HepG2 (cell line): ENCODE measurements around the gene TNPO3. TPM values are rescaled to one million over a fixed set of nuclear protein-coding genes. Genes with fewer than 3 reads are reported as not detected.

Source experiments
- ATAC-seq: fragments of 200-7000 bp; cut with Tn5 transposase; 3 replicates; pipeline ENCODE4 v1.9.1; 2020; ENCODE audit warnings: mild to moderate bottlenecking, moderate library complexity
- BruUV-seq: library from RNA; stranded (reverse); fragments of 400-500 nt; replicated peaks from 2 replicates; lab custom pipeline; 2021; lab: Mats Ljungman, UMichigan
- CTCF ChIA-PET: fragments of 300-600 bp; formaldehyde crosslinking; extraction: SDS; loops from one replicate; lab custom pipeline; 2021; ENCODE audit warnings: low total read pairs, inconsistent platforms, low intra/inter-chr PET ratio; lab: Yijun Ruan, JAX
- POLR2A ChIA-PET: fragments of 350-600 bp; sonication (Branson Sonifier 250); formaldehyde crosslinking; loops from one replicate; lab custom pipeline; 2020; ENCODE audit warnings: antibody characterized with exemption, inconsistent platforms; lab: Yijun Ruan, JAX
- DNase-seq: peaks from one replicate; pipeline ENCODE4 v3.0.0-alpha.2; 2015; ENCODE audit warnings: low spot score
- FAIRE-seq: peaks from 3 replicates; lab custom pipeline; 2011; peaks lifted over from hg19 to GRCh38; lab: Jason Lieb, UNC
- H2AFZ ChIP-seq: one replicate; pipeline ENCODE4 v1.6.1; 2011; ENCODE audit warnings: low read length, inconsistent platforms
- H3K27ac ChIP-seq: fragments of 300-600 bp; 3 replicates; pipeline ENCODE4 v1.8.0; 2011; ENCODE audit warnings: mixed run types, mild to moderate bottlenecking, mixed read lengths, low read length, inconsistent platforms; ENCODE audit not compliant: insufficient read depth; ENCODE audit errors: extremely low read length
- H3K27me3 ChIP-seq, 2 experiments: fragments of 200-600 bp in 1 of 2; 2 replicates in 1 of 2; 3 replicates in 1 of 2; pipeline versions ENCODE4 v1.6.0 to v1.8.0; 2011; ENCODE audit warnings: low read length in 2 of 2, mild to moderate bottlenecking in 2 of 2, moderate library complexity in 2 of 2, inconsistent platforms in 1 of 2; ENCODE audit not compliant: insufficient read depth in 2 of 2, control insufficient read depth in 1 of 2
- H3K36me3 ChIP-seq, 2 experiments: fragments of 200-600 bp in 1 of 2; replicated peaks in 1 of 2; 2 replicates in 1 of 2; 3 replicates in 1 of 2; pipeline versions ENCODE4 v1.5.1 to v1.8.0; 2011; ENCODE audit warnings: low read length in 2 of 2, inconsistent platforms in 1 of 2; ENCODE audit not compliant: insufficient read depth in 2 of 2, control insufficient read depth in 1 of 2
- H3K4me1 ChIP-seq: 2 replicates; pipeline ENCODE4 v1.5.1; 2012; ENCODE audit warnings: low read length, inconsistent platforms; ENCODE audit not compliant: insufficient read depth
- H3K4me2 ChIP-seq: 2 replicates; pipeline ENCODE4 v1.6.0; 2011; ENCODE audit warnings: low read depth, low read length, inconsistent platforms
- H3K4me3 ChIP-seq, 3 experiments: fragments of 200-600 bp in 1 of 3; sonication (generic), shearing (Covaris generic) in 1 of 3; replicated peaks in 1 of 3; 2 replicates each; pipeline ENCODE4 v1.5.1; 2011 to 2016; ENCODE audit warnings: low read length in 3 of 3, inconsistent platforms in 2 of 3, low read depth in 2 of 3, mild to moderate bottlenecking in 2 of 3, control low read depth in 1 of 3, mixed read lengths in 1 of 3; ENCODE audit not compliant: insufficient read depth in 1 of 3
- H3K79me2 ChIP-seq: one replicate; pipeline ENCODE4 v1.6.1; 2011; ENCODE audit warnings: low read length, inconsistent platforms; ENCODE audit not compliant: insufficient read depth
- H3K9ac ChIP-seq: 2 replicates; pipeline ENCODE4 v1.6.0; 2011; ENCODE audit warnings: mild to moderate bottlenecking, low read depth, low read length, inconsistent platforms; ENCODE audit not compliant: insufficient read depth
- H3K9me3 ChIP-seq: 2 replicates; pipeline ENCODE4 v1.5.1; 2012; ENCODE audit warnings: mild to moderate bottlenecking, low read length
- H4K20me1 ChIP-seq: 2 replicates; pipeline ENCODE4 v1.6.0; 2011; ENCODE audit warnings: inconsistent platforms, mild to moderate bottlenecking, low read length, moderate library complexity; ENCODE audit not compliant: insufficient read depth
- CHD4 ChIP-seq: fragments of 200-600 bp; sonication (generic); IDR thresholded peaks from 2 replicates; pipeline ENCODE4 v1.7.0; 2017; ENCODE audit warnings: mild to moderate bottlenecking, low read length, borderline replicate concordance
- NFE2 ChIP-seq: sonication (generic); formaldehyde crosslinking; IDR thresholded peaks from 2 replicates; pipeline ENCODE4 v1.4.0; 2020; ENCODE audit warnings: missing genetic modification reagents
- SOX6 ChIP-seq, 2 experiments: fragments of 450-650 bp in 1 of 2; sonication (generic) in 1 of 2; formaldehyde crosslinking in 1 of 2; IDR thresholded peaks; 2 replicates each; pipeline versions ENCODE4 v1.4.0 to v1.6.1; 2017 to 2020; ENCODE audit warnings: antibody characterized with exemption in 1 of 2, mild to moderate bottlenecking in 1 of 2, missing genetic modification reagents in 1 of 2
- ZBTB7B ChIP-seq: sonication (generic); formaldehyde crosslinking; IDR thresholded peaks from 2 replicates; pipeline ENCODE4 v1.4.0; 2020; ENCODE audit warnings: missing genetic modification reagents
- ZNF10 ChIP-seq: sonication (generic); formaldehyde crosslinking; IDR thresholded peaks from 2 replicates; pipeline ENCODE4 v1.4.0; 2020; ENCODE audit warnings: mild to moderate bottlenecking, low read depth, missing genetic modification reagents, borderline replicate concordance
- ZNF280B ChIP-seq: sonication (generic); formaldehyde crosslinking; IDR thresholded peaks from 2 replicates; pipeline ENCODE4 v1.5.0; 2020; ENCODE audit warnings: missing genetic modification reagents, mild to moderate bottlenecking, borderline replicate concordance
- ZNF580 ChIP-seq: IDR thresholded peaks from 2 replicates; pipeline ENCODE4 v1.6.1; 2016; ENCODE audit warnings: low read depth, borderline replicate concordance
- ZNF629 ChIP-seq: sonication (generic); formaldehyde crosslinking; conservative IDR thresholded peaks from 2 replicates; pipeline ENCODE4 v1.5.0; 2020; ENCODE audit warnings: missing genetic modification reagents
- WGBS: methylation state at CpG from one replicate; pipeline ENCODE4 v1.1.6; 2017; ENCODE audit warnings: low lambda C conversion rate; 5-methylcytosine and 5-hydroxymethylcytosine counted together
- in situ Hi-C: cut with HindIII; loops from 2 replicates; pipeline ENCODE4 v1.10.0; 2017; ENCODE audit warnings: low pct_unique_long_range_greater_than_20kb; ENCODE audit not compliant: extremely low pct_ligation_motif_present
- intact Hi-C: fragments of 100-400 bp; cut with micrococcal nuclease; formaldehyde crosslinking; loops from one replicate; pipeline ENCODE4 v1.10.0; 2022; ENCODE audit not compliant: unreplicated experiment
- polyA plus RNA-seq, 8 experiments: library from polyadenylated mRNA; depleted of rRNA in 3 of 8; stranded (reverse) in 7 of 8; unstranded in 1 of 8; fragments of >200 nt; fragmentation: Illumina TruSeq in 4 of 8; extraction: Trizol in 4 of 8; gene quantifications; 2 replicates each; pipeline versions ENCODE4 v1.2.1 to v1.2.3, GENCODE V29; 2011 to 2016; ENCODE audit warnings: low read depth in 4 of 8, missing spikeins in 1 of 8, mixed read lengths in 1 of 8; ENCODE audit not compliant: insufficient read depth in 1 of 8
- total RNA-seq, 5 experiments: library from RNA; depleted of rRNA; stranded (reverse); fragments of >200 nt; fragmentation: Illumina TruSeq; extraction: Trizol; gene quantifications; 2 replicates each; pipeline ENCODE4 v1.2.3, GENCODE V29; 2016; ENCODE audit warnings: low read depth in 1 of 5

The TNPO3 gene
- total and polyA plus RNA-seq, 2 of the 13 experiments (the other 11 are each of a cell fraction or from before 2014, with no cell fraction given), result 23.8 to 44.6 TPM

DNA sequence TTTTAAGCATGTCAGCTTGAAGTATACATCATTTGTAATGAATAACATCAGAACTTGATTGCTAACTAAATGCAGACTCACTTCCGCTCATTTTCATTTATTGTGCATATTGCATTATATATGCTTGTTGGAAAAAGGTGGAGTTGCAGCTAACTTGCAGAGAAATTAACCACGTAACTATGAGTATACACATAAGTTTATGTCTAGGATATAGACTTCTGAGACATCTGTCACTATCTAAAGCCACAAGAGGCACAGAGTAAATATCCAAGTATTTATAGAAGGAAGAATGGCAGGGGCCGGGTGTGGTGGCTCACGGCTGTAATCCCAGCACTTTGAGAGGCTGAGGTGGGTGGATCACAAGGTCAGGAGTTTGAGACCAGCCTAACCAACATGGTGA lies 47.3 kb downstream of the TNPO3 start (continued):
- TF ChIP-seq SOX6 (IDR thresholded peaks at IDR 0.05) (no peak), SOX6 (CRISPR knock-in tag; IDR thresholded peaks at IDR 0.05) (no peak), ZNF280B (CRISPR knock-in tag) (no peak)

DNA sequence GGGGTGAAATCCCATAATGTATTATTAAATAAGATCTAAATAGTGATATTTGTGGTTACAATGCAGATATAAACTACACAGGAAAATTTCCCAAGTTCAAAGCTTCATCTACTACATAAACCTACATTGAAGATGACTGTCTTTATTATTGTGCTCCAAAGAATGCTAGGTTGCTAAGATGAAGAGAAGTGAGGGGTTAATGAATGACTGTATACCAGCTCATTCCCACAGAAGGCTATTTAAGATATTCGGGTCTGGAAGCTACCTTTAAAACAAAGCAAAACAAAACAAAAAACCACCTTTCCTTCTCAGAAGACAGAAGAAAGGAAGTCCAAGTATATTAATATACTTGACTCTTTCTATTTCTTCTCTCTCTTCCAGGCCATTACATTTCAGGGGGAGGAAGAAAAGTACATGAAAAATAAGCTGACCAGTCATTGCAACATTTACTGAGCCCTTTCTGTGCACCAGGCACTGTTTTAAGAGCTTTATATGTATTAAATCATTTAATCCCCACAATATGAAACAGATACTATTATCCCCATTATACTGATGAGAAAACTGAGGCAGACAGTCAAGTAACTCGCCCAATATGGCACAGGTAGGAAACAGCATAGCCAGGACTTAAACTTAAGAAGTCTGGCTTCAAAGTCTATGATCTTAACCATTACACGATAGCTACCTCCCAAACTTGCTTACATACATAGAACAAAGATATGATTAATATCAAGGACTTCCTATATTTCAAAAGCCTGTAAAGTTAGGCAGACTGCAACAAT lies 48.1 kb downstream of the TNPO3 start:
- no peak for ATAC-seq
- no peak for FAIRE-seq
- Histone ChIP-seq H3K36me3 (peaks cover 8 to 67% of the 10 kb centered on the region in 2 experiments), H3K27me3 (no peaks in the 10 kb centered on the region), H3K4me3 (no peak overlapping the region), H4K20me1 (no peaks in the 10 kb centered on the region), H3K9me3 (no peaks in the 10 kb centered on the region), H3K27ac (no peak overlapping the region), H3K79me2 (no peaks in the 10 kb centered on the region), H2AFZ (no peak overlapping the region), H3K9ac (no peak overlapping the region), H3K4me1 (no peaks in the 10 kb centered on the region), H3K4me2 (no peak overlapping the region)
- BruUV-seq, result no TSS peak
- CTCF ChIA-PET, result no interaction called here
- in situ Hi-C loops, result no loop called here
- WGBS, result 97% methylated on average over 3 of the region's 3 CpGs
- TF ChIP-seq ZNF580 (no peak), ZNF10 (CRISPR knock-in tag) (no peak), CHD4 (peak; percentile 44; the same call in 1 of the 2 replicates), ZBTB7B (no peak), NFE2 (CRISPR knock-in tag) (no peak), ZNF629 (peak; percentile 84)
- DNase-seq, result no peak
- POLR2A ChIA-PET, result no interaction called here
- intact Hi-C loops, result no loop called here
